ENCODE results near the gene PDZD8. TPM values are rescaled to one million over a fixed set of nuclear protein-coding genes. Genes with fewer than 3 reads are reported as not detected.

Gene PDZD8
- polyA plus RNA-seq, 2 of the 4 experiments (the other 2 are of a cell fraction), result 27.4 to 76.7 TPM

DNA sequence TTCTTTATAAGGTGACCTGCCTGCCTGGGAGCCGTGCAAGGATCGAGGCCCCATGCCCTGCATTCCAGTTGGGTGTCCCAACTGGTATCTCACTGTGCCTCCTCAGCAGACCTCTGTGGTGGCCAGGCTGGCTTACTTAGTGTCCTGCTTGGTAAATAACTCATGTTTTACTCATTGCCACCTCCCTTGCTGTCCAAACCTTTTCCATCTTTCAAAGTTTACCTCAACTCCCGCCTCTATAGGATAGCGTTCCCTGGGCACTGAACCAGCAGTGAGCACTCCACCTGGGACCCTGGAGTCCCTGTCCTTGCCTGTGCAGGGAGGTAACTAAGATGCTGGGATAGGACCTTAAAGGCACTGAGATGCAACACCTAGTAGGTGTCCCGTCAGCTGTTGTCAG lies 100.7 kb downstream of the PDZD8 start:
- ChIA-PET POLR2A (no interaction called here), CTCF (interaction anchor here (1.4 kb wide), 1 partner anchor 41 kb away, joined by 4 read pairs; no protein-coding TSS in a partner anchor)
- Histone ChIP-seq H3K4me3 (no peak overlapping the region), H3K27ac (no peak overlapping the region), H3K9me3 (no peaks in the 10 kb centered on the region), H3K4me1 (peaks cover 10% of the 10 kb centered on the region), H3K4me2 (no peak overlapping the region)
- DNase-seq (ENCODE audit: low read depth in 1 of 2, low spot score in 1 of 2) (no peak), ATAC-seq (no peak), FAIRE-seq (no peak)
- 96% methylated on average over 5 of the region's 5 CpGs for WGBS (ENCODE audit: missing lambda C conversion rate)
- TF ChIP-seq ZSCAN20 (CRISPR knock-in tag; IDR thresholded peaks at IDR 0.05), result no peak
- no peak for TF ChIP-seq TFCP2L1 (CRISPR knock-in tag; IDR thresholded peaks at IDR 0.05)

DNA sequence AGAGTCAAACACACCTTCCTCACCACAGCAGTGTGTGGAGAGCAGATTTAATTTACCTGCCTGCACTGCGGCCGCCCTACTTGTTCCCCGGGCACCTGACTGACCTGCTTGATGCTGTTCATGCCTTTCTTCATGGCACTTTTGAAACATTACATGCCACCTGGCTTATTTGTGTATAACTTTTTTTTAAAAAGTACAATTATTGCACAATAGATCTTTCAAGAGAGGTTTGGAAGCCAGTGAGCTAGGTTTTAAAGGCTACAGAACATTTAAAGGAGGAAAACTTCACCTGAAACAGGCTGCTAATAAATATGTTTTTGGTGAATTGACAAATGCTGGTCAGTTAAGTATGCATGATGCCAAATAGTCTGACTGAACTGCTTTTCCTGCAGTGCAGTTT lies 101.3 kb downstream of the PDZD8 start:
- H3K4me3 ChIP-seq, result no peak overlapping the region
- no peaks in the 10 kb centered on the region for H3K9me3 ChIP-seq
- no peak overlapping the region for H3K4me2 ChIP-seq
- CTCF ChIA-PET, result interaction anchor here (1.4 kb wide), 1 partner anchor 57 kb away, joined by 7 read pairs; no protein-coding TSS in a partner anchor
- POLR2A ChIA-PET, result no interaction called here
- H3K4me1 ChIP-seq, result peaks cover 10% of the 10 kb centered on the region
- FAIRE-seq (no peak), DNase-seq (ENCODE audit: low read depth in 1 of 2, low spot score in 1 of 2) (no peak), ATAC-seq (no peak)
- H3K27ac ChIP-seq, result no peak overlapping the region
- whole genome bisulfite sequencing (ENCODE audit: missing lambda C conversion rate), result 100% methylated on average over 3 of the region's 3 CpGs
- TF ChIP-seq CEBPB (IDR thresholded peaks at IDR 0.05) (peak in 1 of 2 experiments; percentile 34; a peak in 1 of 4 replicates), NR3C1 (IDR thresholded peaks at IDR 0.05) (no peak), CHD2 (IDR thresholded peaks at IDR 0.05; ENCODE audit: low read length, partially characterized antibody) (no peak), ZNF302 (CRISPR knock-in tag; IDR thresholded peaks at IDR 0.05) (no peak), HEYL (CRISPR knock-in tag; IDR thresholded peaks at IDR 0.05) (no peak), HOXB5 (CRISPR knock-in tag; IDR thresholded peaks at IDR 0.05) (no peak), EP300 (IDR thresholded peaks at IDR 0.05) (no peak)
- TF ChIP-seq, protein P1, sequence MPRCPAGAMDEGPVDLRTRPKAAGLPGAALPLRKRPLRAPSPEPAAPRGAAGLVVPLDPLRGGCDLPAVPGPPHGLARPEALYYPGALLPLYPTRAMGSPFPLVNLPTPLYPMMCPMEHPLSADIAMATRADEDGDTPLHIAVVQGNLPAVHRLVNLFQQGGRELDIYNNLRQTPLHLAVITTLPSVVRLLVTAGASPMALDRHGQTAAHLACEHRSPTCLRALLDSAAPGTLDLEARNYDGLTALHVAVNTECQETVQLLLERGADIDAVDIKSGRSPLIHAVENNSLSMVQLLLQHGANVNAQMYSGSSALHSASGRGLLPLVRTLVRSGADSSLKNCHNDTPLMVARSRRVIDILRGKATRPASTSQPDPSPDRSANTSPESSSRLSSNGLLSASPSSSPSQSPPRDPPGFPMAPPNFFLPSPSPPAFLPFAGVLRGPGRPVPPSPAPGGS (IDR thresholded peaks at IDR 0.05), result no peak

DNA sequence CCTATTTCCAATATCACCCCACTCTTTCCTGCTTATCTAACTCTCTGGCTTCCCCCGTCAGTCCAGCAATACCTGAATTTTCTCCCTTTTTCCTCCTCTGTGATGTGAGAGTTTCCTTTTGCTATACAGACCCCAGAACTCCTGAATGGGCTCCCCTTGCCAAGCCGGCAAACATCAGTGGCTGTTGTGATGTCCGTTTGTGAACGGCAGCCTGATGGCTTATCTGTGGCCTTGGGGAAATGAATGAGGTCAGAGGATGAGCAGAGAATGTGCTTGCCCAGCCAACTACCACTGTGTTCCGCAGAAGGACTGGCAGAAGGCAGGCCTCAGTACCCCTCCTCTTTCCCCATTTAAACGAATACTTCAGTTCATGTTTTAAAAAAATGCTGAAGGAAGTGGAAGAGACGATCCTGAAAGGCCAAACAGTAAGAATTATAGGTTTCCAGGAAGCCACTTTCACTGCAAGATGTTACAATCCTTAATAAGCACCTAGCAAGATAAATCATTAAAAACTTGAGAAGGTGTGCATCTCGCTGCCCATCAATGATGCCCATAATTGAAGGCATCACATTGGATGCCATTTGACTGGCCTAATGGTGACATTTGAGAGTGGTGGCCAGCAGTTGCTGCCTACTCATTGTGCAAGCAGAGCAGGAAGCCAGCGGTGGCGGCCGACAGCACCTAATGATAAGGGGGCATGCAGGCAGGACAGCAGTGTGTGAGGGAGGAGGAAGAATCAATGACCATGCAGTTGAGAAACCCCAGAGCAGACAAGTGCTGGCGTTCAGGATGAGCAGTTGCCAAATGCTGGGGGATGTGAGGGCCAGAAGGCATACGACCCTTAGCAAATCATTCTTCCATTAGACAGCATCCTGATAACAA lies 102.8 kb downstream of the PDZD8 start:
- ATAC-seq, result 0 out of 6 replicates have a peak, but pooled peaks of 1 of the 2 experiments have one; percentile 13
- 91% methylated on average over 13 of the region's 13 CpGs for WGBS (ENCODE audit: missing lambda C conversion rate)
- ChIA-PET POLR2A (no interaction called here), CTCF (interaction anchor here (1.2 to 1.4 kb wide), 2 partner anchors 11 to 56 kb away, joined by 4 to 7 read pairs; no protein-coding TSS in a partner anchor)
- FAIRE-seq, result no peak
- H3K9me3 ChIP-seq, result no peaks in the 10 kb centered on the region
- TF ChIP-seq FOSL2 (IDR thresholded peaks at IDR 0.05) (no peak), FOSL2 (CRISPR knock-in tag; IDR thresholded peaks at IDR 0.05) (no peak), CEBPB (IDR thresholded peaks at IDR 0.05) (no peak), GATA3 (IDR thresholded peaks at IDR 0.05; ENCODE audit: borderline replicate concordance) (no peak), CBX2 (IDR thresholded peaks at IDR 0.05; ENCODE audit: borderline replicate concordance, low read depth) (no peak), KDM1A (IDR thresholded peaks at IDR 0.05; ENCODE audit: low read depth) (no peak), NR3C1 (IDR thresholded peaks at IDR 0.05) (no peak), ZC3H11A (IDR thresholded peaks at IDR 0.05) (no peak), ZNF302 (CRISPR knock-in tag; IDR thresholded peaks at IDR 0.05) (no peak), RNF2 (IDR thresholded peaks at IDR 0.05; ENCODE audit: borderline replicate concordance, low read depth) (no peak), EHMT2 (IDR thresholded peaks at IDR 0.05; ENCODE audit: low read depth) (no peak), CHD4 (IDR thresholded peaks at IDR 0.05; ENCODE audit: borderline replicate concordance) (no peak), HEYL (CRISPR knock-in tag; IDR thresholded peaks at IDR 0.05) (no peak), KDM5A (IDR thresholded peaks at IDR 0.05) (no peak), JUNB (IDR thresholded peaks at IDR 0.05) (no peak)
- TF ChIP-seq, protein P2, sequence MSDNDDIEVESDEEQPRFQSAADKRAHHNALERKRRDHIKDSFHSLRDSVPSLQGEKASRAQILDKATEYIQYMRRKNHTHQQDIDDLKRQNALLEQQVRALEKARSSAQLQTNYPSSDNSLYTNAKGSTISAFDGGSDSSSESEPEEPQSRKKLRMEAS (IDR thresholded peaks at IDR 0.05), result no peak
- TF ChIP-seq, protein P3, sequence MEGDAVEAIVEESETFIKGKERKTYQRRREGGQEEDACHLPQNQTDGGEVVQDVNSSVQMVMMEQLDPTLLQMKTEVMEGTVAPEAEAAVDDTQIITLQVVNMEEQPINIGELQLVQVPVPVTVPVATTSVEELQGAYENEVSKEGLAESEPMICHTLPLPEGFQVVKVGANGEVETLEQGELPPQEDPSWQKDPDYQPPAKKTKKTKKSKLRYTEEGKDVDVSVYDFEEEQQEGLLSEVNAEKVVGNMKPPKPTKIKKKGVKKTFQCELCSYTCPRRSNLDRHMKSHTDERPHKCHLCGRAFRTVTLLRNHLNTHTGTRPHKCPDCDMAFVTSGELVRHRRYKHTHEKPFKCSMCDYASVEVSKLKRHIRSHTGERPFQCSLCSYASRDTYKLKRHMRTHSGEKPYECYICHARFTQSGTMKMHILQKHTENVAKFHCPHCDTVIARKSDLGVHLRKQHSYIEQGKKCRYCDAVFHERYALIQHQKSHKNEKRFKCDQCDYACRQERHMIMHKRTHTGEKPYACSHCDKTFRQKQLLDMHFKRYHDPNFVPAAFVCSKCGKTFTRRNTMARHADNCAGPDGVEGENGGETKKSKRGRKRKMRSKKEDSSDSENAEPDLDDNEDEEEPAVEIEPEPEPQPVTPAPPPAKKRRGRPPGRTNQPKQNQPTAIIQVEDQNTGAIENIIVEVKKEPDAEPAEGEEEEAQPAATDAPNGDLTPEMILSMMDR (IDR thresholded peaks at IDR 0.05), result no peak
- TF ChIP-seq, protein P4, sequence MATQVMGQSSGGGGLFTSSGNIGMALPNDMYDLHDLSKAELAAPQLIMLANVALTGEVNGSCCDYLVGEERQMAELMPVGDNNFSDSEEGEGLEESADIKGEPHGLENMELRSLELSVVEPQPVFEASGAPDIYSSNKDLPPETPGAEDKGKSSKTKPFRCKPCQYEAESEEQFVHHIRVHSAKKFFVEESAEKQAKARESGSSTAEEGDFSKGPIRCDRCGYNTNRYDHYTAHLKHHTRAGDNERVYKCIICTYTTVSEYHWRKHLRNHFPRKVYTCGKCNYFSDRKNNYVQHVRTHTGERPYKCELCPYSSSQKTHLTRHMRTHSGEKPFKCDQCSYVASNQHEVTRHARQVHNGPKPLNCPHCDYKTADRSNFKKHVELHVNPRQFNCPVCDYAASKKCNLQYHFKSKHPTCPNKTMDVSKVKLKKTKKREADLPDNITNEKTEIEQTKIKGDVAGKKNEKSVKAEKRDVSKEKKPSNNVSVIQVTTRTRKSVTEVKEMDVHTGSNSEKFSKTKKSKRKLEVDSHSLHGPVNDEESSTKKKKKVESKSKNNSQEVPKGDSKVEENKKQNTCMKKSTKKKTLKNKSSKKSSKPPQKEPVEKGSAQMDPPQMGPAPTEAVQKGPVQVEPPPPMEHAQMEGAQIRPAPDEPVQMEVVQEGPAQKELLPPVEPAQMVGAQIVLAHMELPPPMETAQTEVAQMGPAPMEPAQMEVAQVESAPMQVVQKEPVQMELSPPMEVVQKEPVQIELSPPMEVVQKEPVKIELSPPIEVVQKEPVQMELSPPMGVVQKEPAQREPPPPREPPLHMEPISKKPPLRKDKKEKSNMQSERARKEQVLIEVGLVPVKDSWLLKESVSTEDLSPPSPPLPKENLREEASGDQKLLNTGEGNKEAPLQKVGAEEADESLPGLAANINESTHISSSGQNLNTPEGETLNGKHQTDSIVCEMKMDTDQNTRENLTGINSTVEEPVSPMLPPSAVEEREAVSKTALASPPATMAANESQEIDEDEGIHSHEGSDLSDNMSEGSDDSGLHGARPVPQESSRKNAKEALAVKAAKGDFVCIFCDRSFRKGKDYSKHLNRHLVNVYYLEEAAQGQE (IDR thresholded peaks at IDR 0.05), result no peak
- peaks cover 10% of the 10 kb centered on the region for H3K4me1 ChIP-seq
- H3K4me2 ChIP-seq, result no peak overlapping the region
- no peak overlapping the region for H3K27ac ChIP-seq
- DNase-seq (ENCODE audit: low read depth in 1 of 2, low spot score in 1 of 2), result no peak
- no peak overlapping the region for H3K4me3 ChIP-seq

Measured in A549 (cell line).